GM18858 (cell line): ENCODE results near the gene SIAE.

Experiments
- ATAC-seq: cut with Tn5 transposase; IDR thresholded peaks from one replicate; pipeline ENCODE4 v1.9.1; 2021; ENCODE audit not compliant: unreplicated experiment

Gene SIAE

DNA sequence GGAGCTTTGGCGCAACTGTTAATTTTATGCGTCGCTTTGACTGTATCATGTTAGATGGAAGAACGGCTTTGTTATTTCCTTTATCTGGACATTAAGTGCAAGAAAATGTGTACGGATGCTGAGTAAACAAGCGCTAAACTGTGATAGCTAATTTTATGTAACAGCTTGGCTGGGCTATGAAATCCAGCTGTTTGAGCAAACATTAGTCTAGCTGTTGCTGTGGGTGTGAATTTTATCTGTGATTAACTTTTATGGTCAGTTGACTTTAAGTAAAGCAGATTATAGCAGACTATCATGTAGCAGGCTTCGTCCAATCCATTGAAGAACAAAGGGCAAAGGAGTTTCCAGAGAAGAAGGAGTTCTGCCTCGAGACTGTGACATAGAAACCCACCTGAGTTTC lies 89.8 kb downstream of the SIAE start:
- ATAC-seq = no peak
